Gastroesophageal sphincter (tissue), 3 donors: ENCODE measurements around the gene CHRNA7.

ENCODE experiments used
- POLR2A ChIP-seq, 2 donors: fragments of 450-650 bp; IDR thresholded peaks; one replicate each; pipeline ENCODE4 v1.6.1; 2017; ENCODE audit warnings: antibody characterized with exemption in 2 of 2, mild to moderate bottlenecking in 2 of 2, moderate library complexity in 1 of 2
- TF ChIP-seq, protein P1 (sequence below), 4 experiments: fragments of 200-600 bp in 2 of 4; fragments of 450-650 bp in 2 of 4; sonication (generic) in 1 of 4; IDR thresholded peaks; one replicate each; pipeline ENCODE4 v1.5.1; 2017 to 2019; ENCODE audit warnings: antibody characterized with exemption in 4 of 4, mild to moderate bottlenecking in 2 of 4, moderate library complexity in 2 of 4

- TF ChIP-seq, protein P1, sequence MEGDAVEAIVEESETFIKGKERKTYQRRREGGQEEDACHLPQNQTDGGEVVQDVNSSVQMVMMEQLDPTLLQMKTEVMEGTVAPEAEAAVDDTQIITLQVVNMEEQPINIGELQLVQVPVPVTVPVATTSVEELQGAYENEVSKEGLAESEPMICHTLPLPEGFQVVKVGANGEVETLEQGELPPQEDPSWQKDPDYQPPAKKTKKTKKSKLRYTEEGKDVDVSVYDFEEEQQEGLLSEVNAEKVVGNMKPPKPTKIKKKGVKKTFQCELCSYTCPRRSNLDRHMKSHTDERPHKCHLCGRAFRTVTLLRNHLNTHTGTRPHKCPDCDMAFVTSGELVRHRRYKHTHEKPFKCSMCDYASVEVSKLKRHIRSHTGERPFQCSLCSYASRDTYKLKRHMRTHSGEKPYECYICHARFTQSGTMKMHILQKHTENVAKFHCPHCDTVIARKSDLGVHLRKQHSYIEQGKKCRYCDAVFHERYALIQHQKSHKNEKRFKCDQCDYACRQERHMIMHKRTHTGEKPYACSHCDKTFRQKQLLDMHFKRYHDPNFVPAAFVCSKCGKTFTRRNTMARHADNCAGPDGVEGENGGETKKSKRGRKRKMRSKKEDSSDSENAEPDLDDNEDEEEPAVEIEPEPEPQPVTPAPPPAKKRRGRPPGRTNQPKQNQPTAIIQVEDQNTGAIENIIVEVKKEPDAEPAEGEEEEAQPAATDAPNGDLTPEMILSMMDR (IDR thresholded peaks at IDR 0.05): no peak
- no peak for TF ChIP-seq POLR2A (IDR thresholded peaks at IDR 0.05)
Observed at GRCh38 chr15:32020156-32020555, 10.2 kb upstream of the CHRNA7 start.
